ENCODE measurements around the gene PCNX1. TPM values are rescaled to one million over a fixed set of nuclear protein-coding genes. Genes with fewer than 3 reads are reported as not detected.
"Not testable (repeated sequence)": the region's sequence is repeated elsewhere in the genome, so short reads cannot be mapped to it uniquely, and the experiment has no call there.

PCNX1 gene
- total and polyA plus RNA-seq, 4 donors: 5.2 to 103 (median 37.9) TPM

- DNase-seq: no peak
- Histone ChIP-seq H3K4me3 (no peak overlapping the region), H3K9ac (ENCODE audit: insufficient read depth in 1 of 2, low read length in 2 of 2) (no peak overlapping the region), H3K9me3 (ENCODE audit: control insufficient read depth in 4 of 4, insufficient read depth in 3 of 4, low read length in 3 of 4) (peaks cover 0 to 2% (median 0%) of the 10 kb centered on the region in 4 donors), H3K27ac (ENCODE audit: low read depth in 1 of 2, low read length in 1 of 2) (no peak overlapping the region), H3K36me3 (ENCODE audit: control insufficient read depth in 4 of 4, insufficient read depth in 4 of 4, low read length in 4 of 4) (no peaks in the 10 kb centered on the region), H3K4me1 (ENCODE audit: control insufficient read depth in 5 of 5, insufficient read depth in 5 of 5, low read length in 5 of 5) (peaks cover 0 to 4% (median 0%) of the 10 kb centered on the region in 5 donors), H3K27me3 (ENCODE audit: control insufficient read depth in 3 of 3, insufficient read depth in 3 of 3, low read length in 2 of 3) (no peaks in the 10 kb centered on the region)
- ATAC-seq (ENCODE audit: insufficient read depth, low FRiP score): no peak
- no peak for TF ChIP-seq CTCF (IDR thresholded peaks at IDR 0.05; ENCODE audit: control extremely low read depth, extremely low read depth)
- WGBS, 2 donors: 75 to 88% methylated on average over 4 of the region's 4 CpGs
These were observed 234.6 kb downstream of the PCNX1 start for GRCh38 chr14:71141701-71142374.

- Histone ChIP-seq H3K36me3 (ENCODE audit: control insufficient read depth in 4 of 4, insufficient read depth in 4 of 4, low read length in 4 of 4) (no peaks in the 10 kb centered on the region), H3K4me3 (no peak overlapping the region), H3K27me3 (ENCODE audit: control insufficient read depth in 3 of 3, insufficient read depth in 3 of 3, low read length in 2 of 3) (no peaks in the 10 kb centered on the region), H3K9ac (ENCODE audit: insufficient read depth in 1 of 2, low read length in 2 of 2) (no peak overlapping the region), H3K27ac (ENCODE audit: low read depth in 1 of 2, low read length in 1 of 2) (no peak overlapping the region), H3K9me3 (ENCODE audit: control insufficient read depth in 4 of 4, insufficient read depth in 3 of 4, low read length in 3 of 4) (no peaks in the 10 kb centered on the region), H3K4me1 (ENCODE audit: control insufficient read depth in 5 of 5, insufficient read depth in 5 of 5, low read length in 5 of 5) (peaks cover 0 to 4% (median 0%) of the 10 kb centered on the region in 5 donors)
- ATAC-seq (ENCODE audit: insufficient read depth, low FRiP score) (no peak), DNase-seq (no peak)
- no peak for TF ChIP-seq CTCF (IDR thresholded peaks at IDR 0.05; ENCODE audit: control extremely low read depth, extremely low read depth)
- WGBS, 2 donors: 35 to 61% methylated on average over 3 of the region's 3 CpGs
These were observed 235.2 kb downstream of the PCNX1 start for GRCh38 chr14:71142375-71143038.

- Histone ChIP-seq H3K4me3 (no peak overlapping the region), H3K9me3 (ENCODE audit: control insufficient read depth in 4 of 4, insufficient read depth in 3 of 4, low read length in 3 of 4) (peaks cover 0 to under 1% (median 0%) of the 10 kb centered on the region in 4 donors), H3K27ac (ENCODE audit: low read depth in 1 of 2, low read length in 1 of 2) (no peak overlapping the region), H3K4me1 (ENCODE audit: control insufficient read depth in 5 of 5, insufficient read depth in 5 of 5, low read length in 5 of 5) (peaks cover 0 to 4% (median 0%) of the 10 kb centered on the region in 5 donors), H3K9ac (ENCODE audit: insufficient read depth in 1 of 2, low read length in 2 of 2) (no peak overlapping the region), H3K27me3 (ENCODE audit: control insufficient read depth in 3 of 3, insufficient read depth in 3 of 3, low read length in 2 of 3) (no peaks in the 10 kb centered on the region), H3K36me3 (ENCODE audit: control insufficient read depth in 4 of 4, insufficient read depth in 4 of 4, low read length in 4 of 4) (no peaks in the 10 kb centered on the region)
- WGBS, 2 donors: 56 to 60% methylated on average over 9 of the region's 9 CpGs
- ATAC-seq (ENCODE audit: insufficient read depth, low FRiP score) (no peak), DNase-seq (no peak)
- TF ChIP-seq CTCF (IDR thresholded peaks at IDR 0.05; ENCODE audit: control extremely low read depth, extremely low read depth): no peak
These were observed 236.4 kb downstream of the PCNX1 start for GRCh38 chr14:71143381-71144290.

GRCh38 chr14:71147335-71147734 is 240.1 kb downstream of the PCNX1 start:
- 94 to 95% methylated on average over 7 of the region's 7 CpGs for WGBS, 2 donors
- ATAC-seq (ENCODE audit: insufficient read depth, low FRiP score); H3K4me1 ChIP-seq (ENCODE audit: control insufficient read depth in 5 of 5, insufficient read depth in 5 of 5, low read length in 5 of 5); H3K27me3 ChIP-seq (ENCODE audit: control insufficient read depth in 3 of 3, insufficient read depth in 3 of 3, low read length in 2 of 3); H3K36me3 ChIP-seq (ENCODE audit: control insufficient read depth in 4 of 4, insufficient read depth in 4 of 4, low read length in 4 of 4); DNase-seq; H3K9ac ChIP-seq (ENCODE audit: insufficient read depth in 1 of 2, low read length in 2 of 2); H3K27ac ChIP-seq (ENCODE audit: low read depth in 1 of 2, low read length in 1 of 2); H3K4me3 ChIP-seq: not testable (repeated sequence)
- peaks cover 0 to 14% (median 1%) of the 10 kb centered on the region in 4 donors for H3K9me3 ChIP-seq (ENCODE audit: control insufficient read depth in 4 of 4, insufficient read depth in 3 of 4, low read length in 3 of 4)
